Measurements from ENCODE around the gene TRIM29. TPM values are rescaled to one million over a fixed set of nuclear protein-coding genes. Genes with fewer than 3 reads are reported as not detected.

TRIM29 gene
- total RNA-seq, 1 experiment from 2014 or later = not detected

DNA sequence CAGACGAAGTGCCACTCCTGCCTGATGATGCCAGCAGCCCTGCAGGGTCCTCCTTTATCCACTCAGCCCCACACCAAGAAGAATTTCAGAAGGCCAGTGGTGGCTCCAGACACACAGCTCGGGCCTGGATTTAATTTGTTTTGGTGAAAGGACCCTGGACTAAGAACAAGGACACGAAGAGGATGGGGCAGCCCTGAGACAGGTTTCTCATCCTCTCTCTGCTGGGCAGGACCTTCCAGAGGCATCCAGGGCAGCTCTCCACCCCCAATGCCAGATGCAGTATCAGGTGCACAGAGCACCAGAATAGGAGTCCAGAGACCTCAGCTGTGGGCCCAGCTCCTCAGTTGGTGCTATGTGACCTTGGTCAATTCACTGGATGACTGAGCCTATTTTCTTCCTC lies 72.0 kb downstream of the TRIM29 start:
- Histone ChIP-seq H3K36me3 (no peaks in the 10 kb centered on the region), H3K27me3 (no peaks in the 10 kb centered on the region), H3K4me3 (no peak overlapping the region), H3K9me3 (no peaks in the 10 kb centered on the region)
- DNase-seq = no peak

DNA sequence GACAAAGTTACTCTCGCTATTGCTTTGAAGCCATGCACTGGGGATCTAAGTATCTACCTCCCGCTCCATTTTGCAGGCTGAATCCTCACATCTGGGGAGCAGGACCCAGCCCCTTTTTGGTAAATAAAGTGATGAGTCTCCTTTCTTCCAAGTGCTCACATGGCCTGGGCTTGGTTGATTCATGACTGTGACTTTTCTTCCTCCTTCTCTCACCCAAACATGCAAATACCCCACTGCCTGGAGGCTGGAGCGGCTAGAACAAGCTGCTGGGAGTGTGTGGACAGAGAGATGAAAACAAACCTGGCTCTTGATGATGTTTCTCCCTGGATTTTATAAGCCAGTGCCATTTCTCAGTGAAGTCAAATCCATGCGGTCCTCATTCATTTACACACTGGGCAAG lies 72.7 kb downstream of the TRIM29 start:
- Histone ChIP-seq H3K27me3 (no peaks in the 10 kb centered on the region), H3K9me3 (no peaks in the 10 kb centered on the region), H3K36me3 (no peaks in the 10 kb centered on the region), H3K4me3 (no peak overlapping the region)
- no peak for DNase-seq

DNA sequence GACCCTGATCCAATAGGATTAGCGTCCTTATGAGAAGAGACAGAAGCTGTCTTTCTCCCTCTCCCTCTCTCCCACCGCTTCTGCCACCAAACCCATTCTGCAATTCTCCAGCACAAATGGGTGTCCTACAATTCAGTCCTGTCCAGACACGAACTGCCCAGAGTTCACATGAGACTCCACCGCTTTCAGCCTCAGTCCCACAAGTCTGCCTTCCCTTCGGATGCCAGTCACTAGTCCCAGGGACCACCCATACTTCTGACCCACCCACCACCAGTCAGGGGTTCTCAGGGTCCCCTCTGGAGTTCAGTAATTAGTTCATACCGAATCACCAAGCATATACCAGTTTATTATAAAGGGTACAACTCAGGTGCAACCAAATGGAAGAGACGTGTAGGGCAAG lies 73.6 kb downstream of the TRIM29 start:
- DNase-seq = no peak
- Histone ChIP-seq H3K4me3 (no peak overlapping the region), H3K36me3 (no peaks in the 10 kb centered on the region), H3K9me3 (no peaks in the 10 kb centered on the region), H3K27me3 (no peaks in the 10 kb centered on the region)

DNA sequence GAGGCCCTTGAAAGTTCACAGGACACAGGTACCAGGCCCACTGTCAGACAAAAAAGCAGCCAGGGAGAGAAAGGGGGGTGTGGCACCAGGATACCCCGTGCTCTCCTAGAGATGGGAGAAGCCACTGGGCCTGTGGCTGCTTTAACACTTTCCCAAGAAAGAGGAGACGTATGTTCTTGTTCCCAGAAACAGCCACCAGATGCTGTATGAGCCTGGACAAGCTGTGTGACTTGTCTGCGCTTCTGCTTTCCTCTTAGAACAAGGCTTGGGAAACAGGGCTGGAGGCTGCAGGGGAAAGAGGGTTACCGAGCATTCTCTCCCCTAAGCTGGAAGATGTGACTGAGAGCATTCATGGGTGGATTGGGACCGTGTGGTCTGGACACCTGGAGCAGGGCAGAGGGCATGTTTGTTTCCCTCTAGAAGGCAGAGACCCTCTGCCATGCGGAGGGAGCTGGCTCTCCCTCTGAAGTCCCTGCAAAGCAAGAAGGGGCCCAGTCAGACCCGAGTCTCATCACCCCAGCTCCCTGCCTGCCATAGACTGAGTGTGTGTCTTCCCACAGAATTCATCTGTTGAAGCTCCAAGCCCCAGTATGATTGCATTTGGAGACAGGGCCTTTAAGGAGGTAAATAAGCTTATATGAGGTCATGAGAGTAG lies 74.1 kb downstream of the TRIM29 start:
- DNase-seq = no peak
- Histone ChIP-seq H3K27me3 (no peaks in the 10 kb centered on the region), H3K9me3 (no peaks in the 10 kb centered on the region), H3K36me3 (no peaks in the 10 kb centered on the region), H3K4me3 (no peak overlapping the region)

DNA sequence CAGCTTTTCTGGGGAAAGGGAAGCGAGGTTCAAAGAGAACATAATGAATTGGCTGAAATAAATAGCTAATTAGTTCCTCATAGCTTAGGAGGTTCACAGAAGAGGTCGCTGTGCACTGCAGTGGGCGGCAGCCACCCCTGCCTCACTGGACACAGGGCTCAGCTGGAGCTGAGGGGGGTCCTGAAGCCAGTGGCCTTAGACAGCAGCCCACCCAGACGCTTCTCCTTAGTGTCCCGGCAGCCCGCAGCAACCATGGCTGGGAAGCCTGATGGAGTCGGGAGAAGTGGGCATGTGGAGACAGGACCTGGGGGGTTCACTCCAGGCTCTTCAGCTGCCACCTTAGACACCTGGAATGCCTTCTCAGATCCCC lies 75.4 kb downstream of the TRIM29 start:
- DNase-seq = no peak
- no peak overlapping the region for H3K4me3 ChIP-seq
- no peaks in the 10 kb centered on the region for H3K36me3 ChIP-seq
- H3K9me3 ChIP-seq = no peaks in the 10 kb centered on the region
- no peaks in the 10 kb centered on the region for H3K27me3 ChIP-seq

DNA sequence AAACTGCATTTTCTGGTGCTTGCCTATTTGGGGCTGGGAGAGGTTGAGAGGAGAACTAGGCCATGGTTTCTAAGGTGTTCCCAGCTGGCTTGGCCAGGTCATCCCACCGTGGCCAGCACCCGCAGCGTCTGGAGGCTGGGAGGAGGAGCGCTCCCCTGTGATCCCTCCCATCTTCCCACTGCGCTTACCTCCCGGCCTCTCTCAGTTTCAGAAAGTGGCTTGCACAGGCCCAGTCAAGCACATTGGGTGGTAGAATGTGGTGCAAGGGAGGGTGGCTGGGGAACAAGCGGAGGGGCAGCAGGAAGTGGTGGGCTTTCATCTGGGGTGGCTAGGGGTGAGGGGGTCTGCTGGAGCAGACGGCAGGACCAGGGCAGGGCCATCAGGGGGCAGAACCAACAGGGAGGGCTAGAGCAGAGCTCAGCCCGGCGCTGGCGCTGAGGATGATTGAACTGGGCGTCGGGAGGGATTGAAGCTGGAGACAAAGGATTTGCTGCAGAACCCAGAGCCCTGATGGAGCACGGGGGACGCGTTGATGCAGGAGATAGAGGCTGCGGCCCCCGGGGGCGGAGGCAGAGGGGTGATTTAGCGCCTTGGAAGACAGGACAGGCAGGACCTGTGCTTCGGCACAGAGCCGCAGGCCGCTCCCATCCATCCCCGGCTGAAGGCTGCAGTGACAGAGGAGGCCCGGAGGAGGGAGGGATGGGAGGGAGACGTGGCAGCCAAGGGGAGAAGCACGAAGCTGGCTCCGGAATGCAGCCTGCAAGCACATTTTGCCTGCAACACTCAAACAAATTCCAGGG lies 76.0 kb downstream of the TRIM29 start:
- Histone ChIP-seq H3K9me3 (no peaks in the 10 kb centered on the region), H3K27me3 (no peaks in the 10 kb centered on the region), H3K36me3 (no peaks in the 10 kb centered on the region), H3K4me3 (no peak overlapping the region)
- DNase-seq = no peak

Other genes with a start within 250 kb of the TRIM29 start
- 13.5 and 35.9 TPM in 2 replicates for gene OAF, start 72.9 kb upstream of the TRIM29 start, total RNA-seq (2014; rRNA removed; shearing (Covaris generic); ENCODE audit: low replicate concordance)
- gene POU2F3, start 102.0 kb upstream of the TRIM29 start, total RNA-seq (2014; rRNA removed; shearing (Covaris generic); ENCODE audit: low replicate concordance) = not detected in 2 replicates
- gene TLCD5, start 187.2 kb upstream of the TRIM29 start, total RNA-seq (2014; rRNA removed; shearing (Covaris generic); ENCODE audit: low replicate concordance) = 7.3 and 8.1 TPM in 2 replicates
- gene ARHGEF12, start 198.3 kb upstream of the TRIM29 start, total RNA-seq (2014; rRNA removed; shearing (Covaris generic); ENCODE audit: low replicate concordance) = 28.1 and 32.5 TPM in 2 replicates